GM19452 (cell line): ENCODE results near the gene ADAD2.
"Not testable (repeated sequence)": the region's sequence is repeated elsewhere in the genome, so short reads cannot be mapped to it uniquely, and the experiment has no call there.

Source experiments
- ATAC-seq: cut with Tn5 transposase; IDR thresholded peaks from one replicate; pipeline ENCODE4 v1.9.1; 2021; ENCODE audit not compliant: unreplicated experiment

The ADAD2 gene

DNA sequence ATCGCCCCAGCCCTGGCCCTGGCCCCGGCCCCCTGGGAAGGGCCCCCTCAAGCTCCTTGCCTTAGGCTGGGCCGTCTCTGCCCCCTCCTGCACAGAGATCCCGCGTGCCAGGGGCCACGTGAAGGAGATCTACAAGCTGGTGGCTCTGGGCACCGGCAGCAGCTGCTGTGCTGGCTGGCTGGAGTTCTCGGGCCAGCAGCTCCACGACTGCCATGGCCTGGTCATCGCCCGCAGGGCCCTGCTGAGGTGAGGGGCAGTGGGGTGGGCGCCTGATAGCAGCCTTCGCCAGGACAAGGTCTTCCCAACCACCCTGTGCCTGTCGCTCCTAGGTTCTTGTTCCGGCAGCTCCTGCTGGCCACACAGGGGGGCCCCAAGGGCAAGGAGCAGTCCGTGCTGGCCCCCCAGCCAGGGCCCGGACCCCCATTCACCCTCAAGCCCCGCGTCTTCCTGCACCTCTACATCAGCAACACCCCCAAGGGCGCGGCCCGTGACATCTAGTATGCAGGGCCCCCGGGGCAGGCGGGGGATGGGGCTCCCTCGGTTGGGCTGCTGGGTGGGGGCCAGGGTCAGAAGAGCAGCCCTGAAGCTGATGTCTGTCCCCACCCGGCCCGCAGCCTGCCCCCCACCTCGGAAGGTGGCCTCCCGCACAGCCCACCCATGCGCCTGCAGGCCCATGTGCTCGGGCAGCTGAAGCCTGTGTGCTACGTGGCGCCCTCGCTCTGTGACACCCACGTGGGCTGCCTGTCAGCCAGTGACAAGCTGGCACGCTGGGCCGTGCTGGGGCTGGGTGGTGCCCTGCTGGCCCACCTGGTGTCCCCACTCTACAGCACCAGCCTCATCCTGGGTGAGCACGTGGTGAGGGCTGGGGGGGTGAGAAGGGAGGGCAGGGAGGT is 4.5 kb downstream of the ADAD2 start:
- no peak for ATAC-seq

- ATAC-seq, result no peak
Measured at GRCh38 chr16:84196101-84196500, 5.1 kb downstream of the ADAD2 start.

GRCh38 chr16:84196727-84197394 is 5.9 kb downstream of the ADAD2 start:
- ATAC-seq, result no peak

DNA sequence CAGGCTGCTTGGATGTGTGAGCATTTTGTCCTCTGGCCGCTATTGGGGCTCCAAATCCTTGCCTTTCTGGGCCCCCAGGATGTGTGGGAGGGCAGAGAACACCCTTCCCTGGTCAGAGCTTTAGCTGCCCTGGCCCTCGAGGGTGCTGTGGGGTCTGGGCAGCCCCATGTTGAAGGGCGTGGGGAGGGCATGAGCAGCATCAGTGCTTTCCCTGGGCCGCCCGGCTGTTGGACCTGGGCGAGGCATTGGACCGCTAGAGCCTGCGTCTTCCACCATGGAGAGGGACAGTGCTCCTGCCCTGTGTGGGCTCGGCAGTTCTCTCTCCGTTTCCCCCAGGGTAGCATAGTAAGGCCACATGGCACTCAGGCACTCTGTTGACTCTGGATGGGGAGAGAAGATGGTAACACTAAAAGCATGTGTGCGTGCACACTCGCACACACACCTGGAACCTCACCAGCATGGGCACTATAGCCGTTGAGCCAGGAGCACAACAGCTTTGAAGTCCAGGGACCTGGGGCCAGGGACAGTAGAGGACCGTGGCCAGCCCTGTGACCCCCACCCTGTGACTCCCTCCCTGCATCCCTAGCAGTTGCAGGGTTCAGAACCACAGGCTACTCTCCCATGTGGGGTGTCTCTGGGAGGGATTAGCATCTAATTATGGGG is 6.6 kb downstream of the ADAD2 start:
- ATAC-seq, result no peak

DNA sequence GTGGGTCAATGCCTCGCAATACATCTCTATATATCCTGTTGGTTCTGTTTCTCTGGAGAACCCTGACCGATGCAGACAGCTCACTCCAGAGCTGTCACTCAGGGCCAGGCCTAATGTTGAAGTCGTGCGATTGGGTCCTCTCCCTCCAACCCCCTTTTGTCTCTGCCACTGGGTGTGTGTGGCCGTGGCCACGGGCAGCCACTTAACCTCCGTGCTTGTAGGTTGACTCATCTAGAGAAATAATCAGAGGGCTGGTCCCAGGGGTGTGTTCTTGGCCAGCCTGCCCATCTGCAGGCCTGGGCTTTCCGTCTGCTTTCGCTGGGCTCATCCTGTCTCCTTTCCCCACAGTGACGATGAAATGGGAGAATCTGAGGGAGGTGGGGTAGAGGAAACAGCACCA is 7.4 kb downstream of the ADAD2 start:
- no peak for ATAC-seq

DNA sequence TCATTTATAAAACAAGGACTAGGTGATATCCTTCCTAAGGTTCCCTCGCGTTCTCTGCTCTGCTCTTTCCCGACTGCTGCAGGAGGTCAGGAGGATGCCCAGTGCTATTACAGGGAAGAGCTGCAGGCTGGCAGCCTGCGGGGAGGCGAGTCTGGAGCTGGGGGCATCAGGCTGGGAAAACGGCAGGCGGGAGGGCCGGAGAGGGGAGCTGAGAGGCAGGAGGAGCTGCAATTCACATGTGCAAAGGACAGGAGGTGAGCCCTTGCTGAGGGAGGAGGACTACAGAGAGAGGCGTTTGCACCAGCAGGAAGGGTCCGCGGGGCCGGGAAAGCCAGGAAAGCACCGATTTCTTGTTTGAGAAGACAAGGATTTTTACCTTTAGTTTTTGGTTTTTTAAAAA is 8.1 kb downstream of the ADAD2 start:
- no peak for ATAC-seq

DNA sequence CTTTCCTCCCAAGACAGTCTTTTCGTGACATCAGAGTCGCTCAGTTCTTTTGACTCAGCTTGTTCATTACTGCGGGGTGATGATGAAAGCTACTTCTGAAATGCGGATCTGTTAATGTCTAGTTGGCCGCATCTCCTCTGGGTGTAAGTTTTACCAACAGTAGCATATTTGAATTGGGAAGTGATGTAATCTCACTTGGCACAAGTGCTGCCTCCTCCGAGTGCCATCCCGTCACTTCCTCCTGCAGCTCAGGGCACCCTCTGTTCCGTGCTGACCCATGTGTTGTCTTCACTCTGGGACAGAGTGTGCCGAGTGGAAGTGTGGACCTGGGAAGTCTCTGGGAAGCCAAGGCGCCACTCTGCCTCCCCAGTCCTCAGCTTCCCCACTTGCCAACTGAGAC is 8.9 kb downstream of the ADAD2 start:
- ATAC-seq, result no peak

DNA sequence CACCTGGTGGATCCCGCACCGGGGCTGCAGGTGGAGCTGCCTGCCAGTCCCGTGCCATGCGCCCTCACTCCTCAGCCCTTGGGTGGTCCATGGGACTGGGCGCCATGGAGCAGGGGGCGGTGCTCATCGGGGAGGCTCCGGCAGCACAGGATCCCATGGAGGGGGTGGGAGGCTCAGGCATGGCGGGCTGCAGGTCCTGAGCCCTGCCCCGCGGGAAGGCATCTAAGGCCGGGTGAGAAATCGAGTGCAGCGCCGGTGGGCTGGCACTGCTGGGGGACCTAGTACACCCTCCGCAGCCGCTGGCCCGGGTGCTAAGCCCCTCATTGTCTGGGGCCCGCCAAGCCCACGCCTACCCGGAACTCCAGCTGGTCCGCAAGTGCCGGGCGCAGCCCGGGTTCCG is 13.6 kb downstream of the ADAD2 start:
- ATAC-seq, result not testable (repeated sequence)

DNA sequence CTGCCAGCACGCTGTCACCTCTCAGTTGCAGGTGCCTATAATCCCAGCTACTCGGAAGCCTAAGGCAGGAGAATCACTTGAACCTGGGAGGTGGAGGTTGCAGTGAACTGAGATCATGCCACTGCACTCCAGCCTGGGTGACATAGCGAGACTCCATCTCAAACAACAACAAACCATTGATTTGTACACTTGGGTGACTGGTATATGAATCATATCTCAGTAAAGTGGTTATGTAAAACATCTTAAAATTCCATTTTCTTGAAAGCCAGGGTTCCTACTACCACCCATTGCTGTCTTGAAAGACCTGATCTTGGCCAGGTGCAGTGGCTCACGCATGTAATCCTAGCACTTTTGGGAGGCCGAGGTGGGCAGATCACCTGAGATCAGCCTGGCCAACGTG is 14.2 kb downstream of the ADAD2 start:
- not testable (repeated sequence) for ATAC-seq

DNA sequence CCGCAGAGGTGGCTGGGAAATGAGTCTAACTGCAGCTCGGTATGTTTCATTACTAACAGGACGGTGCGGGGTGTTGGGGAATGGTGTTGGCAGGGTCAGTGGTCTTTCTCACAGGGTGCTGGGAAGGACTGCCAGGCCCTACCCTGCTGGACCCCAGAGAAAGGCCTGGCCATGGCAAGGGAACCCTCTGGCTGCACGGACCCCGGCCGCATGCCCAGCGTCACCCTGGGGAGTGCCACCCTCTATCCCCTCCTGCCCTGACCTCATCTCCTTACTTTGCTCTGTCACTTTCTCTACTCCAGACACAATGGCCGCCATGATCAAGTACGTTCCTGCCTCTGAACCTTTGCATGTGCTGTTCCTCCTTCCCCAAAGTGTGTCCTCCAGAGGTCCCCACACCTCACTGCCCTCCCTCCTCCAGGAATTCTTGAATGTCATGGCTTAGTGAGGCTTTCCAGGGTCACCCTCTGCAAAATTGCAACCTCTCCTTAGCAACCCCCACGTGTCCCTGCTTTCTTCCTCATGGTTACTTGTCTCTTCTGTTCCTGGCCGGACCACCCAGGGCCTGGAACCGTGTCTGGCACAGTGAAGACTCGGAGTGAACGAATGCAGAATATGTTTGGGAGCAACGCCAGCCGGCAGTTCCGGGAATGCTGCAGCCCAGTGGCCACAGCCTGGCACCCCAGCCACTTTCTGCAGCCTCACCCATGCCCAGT is 15.2 kb downstream of the ADAD2 start:
- ATAC-seq, result no peak

DNA sequence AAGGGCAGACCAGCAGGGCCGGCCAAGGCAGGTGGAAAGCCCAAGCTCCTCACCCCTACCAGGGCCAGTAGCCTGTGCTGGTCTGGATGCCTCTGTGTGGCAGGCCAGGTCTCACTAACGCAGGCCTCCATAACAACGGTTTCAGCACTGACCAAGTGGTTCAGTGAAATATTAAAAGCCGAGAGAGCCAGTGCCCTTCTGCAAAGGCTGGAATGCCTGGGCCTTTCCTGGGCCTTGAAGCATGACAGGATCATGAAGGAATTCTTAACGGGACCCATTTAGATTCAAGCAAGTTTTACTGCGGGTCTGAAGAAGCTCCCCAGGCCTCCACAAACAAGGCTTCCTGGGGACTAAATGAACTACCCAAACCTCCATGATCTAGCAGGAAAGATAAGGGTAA is 16.3 kb downstream of the ADAD2 start:
- ATAC-seq, result no peak

DNA sequence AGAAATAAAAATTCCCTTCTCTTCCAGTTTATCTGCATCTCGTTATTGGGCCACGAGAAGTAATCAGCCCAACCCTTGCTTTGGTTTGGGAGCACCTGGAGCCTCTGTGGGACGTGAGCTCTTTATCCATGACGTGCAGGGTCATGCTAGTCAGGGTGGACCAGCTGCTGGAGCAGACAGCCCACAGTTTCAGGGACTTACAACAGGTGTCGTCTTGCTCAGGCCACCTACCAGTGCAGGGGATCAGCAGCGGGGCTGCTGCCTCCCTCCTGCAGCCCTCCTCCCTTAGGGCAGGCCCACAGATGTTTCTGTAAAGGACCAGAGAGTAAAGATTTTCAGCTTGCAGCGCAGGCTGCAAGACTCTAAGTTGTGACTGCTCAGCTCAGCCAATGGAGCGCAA is 16.9 kb downstream of the ADAD2 start:
- no peak for ATAC-seq

DNA sequence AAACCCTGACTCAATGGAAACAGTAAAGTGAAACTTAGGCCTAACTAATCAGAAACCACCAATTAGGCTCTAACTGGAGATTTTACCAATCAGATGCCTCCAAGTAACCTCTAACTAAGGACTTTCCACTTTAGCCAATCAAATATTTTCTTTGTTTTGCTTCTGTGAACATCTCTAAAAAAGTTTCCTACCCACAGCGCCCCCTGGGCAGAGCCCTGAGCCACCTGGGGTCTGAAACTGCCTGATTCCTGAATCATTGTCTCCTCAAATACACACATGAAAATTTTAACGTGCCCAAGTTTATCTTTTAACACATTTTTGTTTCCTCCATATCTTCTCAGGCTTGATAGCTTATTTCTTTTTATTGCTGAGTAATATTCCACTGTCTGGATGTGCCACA is 19.0 kb downstream of the ADAD2 start:
- ATAC-seq, result no peak

DNA sequence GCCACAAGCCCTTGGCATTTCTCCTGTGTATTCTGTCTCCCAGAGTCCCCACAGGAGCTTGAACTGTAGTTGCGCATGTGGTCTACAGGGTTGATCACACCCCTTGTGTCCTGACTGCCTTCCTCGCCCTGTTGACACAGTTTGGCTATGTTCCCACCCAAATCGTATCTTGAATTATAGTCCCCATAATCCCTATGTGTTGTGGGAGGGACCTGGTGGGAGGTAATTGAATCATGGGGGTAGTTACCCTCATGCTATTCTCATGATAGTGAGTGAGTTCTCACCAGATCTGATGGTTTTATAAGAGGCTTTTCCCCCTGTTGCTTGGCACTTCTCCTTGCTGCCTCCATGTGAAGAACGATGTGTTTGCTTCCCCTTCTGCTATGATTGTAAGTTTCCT is 21.2 kb downstream of the ADAD2 start:
- ATAC-seq, result no peak

GRCh38 chr16:84212631-84213030 is 21.7 kb downstream of the ADAD2 start:
- ATAC-seq, result no peak

DNA sequence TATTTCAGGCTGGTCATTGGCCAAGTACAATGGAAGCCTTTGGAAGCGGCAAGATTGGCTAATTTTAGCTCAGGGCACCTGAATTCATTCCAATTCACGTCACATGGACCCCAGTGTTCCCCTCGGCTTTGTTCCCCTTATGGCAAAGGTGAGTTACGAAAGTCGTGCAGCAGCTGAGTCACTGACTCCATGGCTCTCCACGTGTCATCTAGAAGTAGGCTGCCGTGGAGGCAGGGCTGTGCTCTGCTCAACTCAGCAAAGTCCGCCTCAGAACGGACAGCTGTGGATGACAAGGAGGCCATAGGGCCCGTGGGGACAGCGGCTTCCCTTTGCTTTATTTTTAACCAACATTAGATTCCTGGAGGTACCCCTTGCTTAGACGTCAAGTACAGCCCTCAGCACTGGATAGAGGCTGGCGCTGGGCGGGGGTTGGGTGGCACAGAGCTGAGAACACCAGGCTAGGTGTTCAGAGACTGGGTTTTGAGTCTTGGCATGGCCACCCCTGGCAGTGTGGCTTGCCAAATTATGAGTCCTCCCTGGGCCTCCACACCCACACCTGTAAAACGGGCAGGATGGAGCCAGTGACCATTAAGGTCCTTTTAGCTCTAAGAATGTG is 23.6 kb downstream of the ADAD2 start:
- ATAC-seq, result no peak

DNA sequence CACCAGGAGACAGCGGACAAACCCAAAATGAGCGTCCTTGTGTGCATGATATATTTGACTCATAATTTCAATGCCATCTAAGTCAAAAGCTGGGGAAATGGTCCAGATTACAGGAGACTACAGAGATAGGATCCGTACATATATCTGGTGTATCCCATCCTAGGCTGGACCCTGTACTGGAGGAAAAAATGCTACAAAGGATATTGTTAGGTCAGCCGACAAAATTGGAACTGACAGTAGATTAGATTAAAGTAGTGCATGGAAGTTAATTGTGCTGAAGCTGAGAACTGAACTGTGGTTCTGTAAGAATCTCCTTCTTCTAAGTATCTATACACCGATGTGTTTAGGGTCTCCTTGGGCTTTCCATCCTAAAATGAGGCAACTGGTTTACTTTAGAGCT is 24.6 kb downstream of the ADAD2 start:
- ATAC-seq, result no peak

DNA sequence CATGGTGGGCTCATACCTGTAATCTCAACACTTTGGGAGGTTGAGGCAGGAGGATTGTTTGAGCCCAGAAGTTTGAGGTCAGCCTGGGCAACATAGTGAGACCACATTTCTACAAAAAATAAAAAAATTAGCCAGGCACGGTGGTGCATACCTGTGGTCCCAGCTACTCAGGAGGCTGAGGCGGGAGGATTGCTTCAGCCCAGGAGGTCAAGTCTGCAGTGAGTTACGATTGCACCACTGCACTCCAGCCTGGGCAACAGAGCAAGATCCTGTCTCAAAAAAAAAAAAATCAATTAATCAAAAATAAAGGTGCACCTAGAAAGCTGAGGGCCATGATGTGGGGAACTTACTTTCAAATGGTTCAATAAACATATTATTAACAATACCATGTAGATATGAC is 25.2 kb downstream of the ADAD2 start:
- ATAC-seq, result not testable (repeated sequence)

DNA sequence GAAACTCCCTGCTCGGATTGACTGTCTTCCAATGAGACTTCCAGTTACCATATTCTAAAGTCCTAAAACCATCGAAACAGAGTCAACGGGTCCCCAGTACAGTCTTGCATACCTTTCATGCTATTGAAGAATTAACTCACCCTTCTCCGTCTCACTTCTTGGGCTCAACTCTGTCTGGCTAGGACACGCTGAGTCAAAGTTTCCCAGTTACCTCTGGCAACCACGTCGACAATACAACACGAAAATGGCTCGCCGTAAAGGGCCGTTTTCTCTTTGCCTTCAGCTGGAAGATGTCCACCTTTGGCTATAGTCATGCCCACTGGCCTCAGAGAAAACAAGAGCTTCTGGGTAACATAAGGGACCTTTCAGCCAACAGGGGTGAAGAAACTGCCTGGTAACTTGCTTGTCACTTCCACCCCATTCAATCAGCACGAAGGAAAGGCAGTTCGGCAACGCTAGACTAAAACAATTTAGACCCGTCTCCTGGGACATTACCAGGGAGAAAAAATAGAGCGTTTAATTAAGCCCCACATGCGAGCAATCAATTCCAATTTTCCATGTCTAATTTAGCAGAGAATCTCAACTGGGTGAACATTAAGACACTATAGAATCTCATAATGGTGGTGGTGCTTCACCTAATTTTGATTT is 27.3 kb downstream of the ADAD2 start:
- no peak for ATAC-seq

- no peak for ATAC-seq
Measured at GRCh38 chr16:84218956-84219355, 28.0 kb downstream of the ADAD2 start.
